IPS-18a (cell line): ENCODE data around the gene CCDC146.
"Not testable (repeated sequence)": the region's sequence is repeated elsewhere in the genome, so short reads cannot be mapped to it uniquely, and the experiment has no call there.

Experiments used
- H3K27ac ChIP-seq: one replicate; pipeline ENCODE4 v1.5.1; 2013; ENCODE audit warnings: low read length
- H3K27me3 ChIP-seq: one replicate; pipeline ENCODE4 v1.6.1; 2013; ENCODE audit warnings: mild to moderate bottlenecking, low read length; ENCODE audit not compliant: control insufficient read depth, insufficient read depth
- H3K36me3 ChIP-seq: one replicate; pipeline ENCODE4 v1.6.1; 2013; ENCODE audit warnings: low read depth, low read length; ENCODE audit not compliant: control insufficient read depth
- H3K4me1 ChIP-seq: one replicate; pipeline ENCODE4 v1.6.1; 2013; ENCODE audit warnings: low read depth, low read length; ENCODE audit not compliant: control insufficient read depth
- H3K4me3 ChIP-seq: one replicate; pipeline ENCODE4 v1.5.1; 2013; ENCODE audit warnings: low read length
- H3K9ac ChIP-seq: one replicate; pipeline ENCODE4 v1.6.1; 2013; ENCODE audit warnings: mild to moderate bottlenecking, low read length, moderate library complexity
- H3K9me3 ChIP-seq: one replicate; pipeline ENCODE4 v1.6.1; 2013; ENCODE audit warnings: low read depth, low read length; ENCODE audit not compliant: control insufficient read depth

Gene CCDC146

DNA sequence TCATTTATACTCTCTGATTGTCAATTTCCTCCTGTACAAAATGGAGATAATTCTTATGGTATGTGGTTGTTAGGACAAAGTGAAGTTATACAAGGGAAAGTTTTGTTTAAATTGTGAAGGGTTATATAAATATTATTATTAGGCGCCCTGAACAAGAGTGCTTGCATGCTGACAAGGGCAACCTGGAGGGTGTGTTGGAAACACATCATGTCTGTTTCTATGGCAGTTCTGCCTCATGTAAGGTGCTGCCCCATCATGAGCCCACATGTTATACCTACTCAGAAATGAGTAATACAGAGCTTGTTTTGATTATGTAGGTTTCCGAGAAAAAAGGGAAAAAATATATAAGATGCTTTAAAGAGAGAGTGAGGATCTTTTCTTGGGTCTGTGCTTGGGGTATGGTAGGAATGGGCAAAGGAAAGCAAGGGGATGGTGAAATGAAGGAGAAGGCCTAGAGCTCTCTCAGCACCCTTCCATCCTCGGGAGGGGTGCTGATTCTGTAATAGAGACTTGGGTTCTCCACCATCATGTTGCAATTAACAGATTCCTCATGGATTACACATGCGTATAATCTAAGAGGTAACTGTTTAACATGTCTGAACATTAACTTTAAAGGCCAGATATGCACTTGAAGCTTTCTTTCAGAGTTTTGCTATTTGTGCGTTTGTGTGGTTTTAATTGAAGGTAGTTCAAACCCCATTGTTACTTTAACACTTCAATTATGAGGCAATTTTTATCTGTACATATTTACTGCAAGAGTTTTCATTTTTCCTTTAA lies 33.4 kb downstream of the CCDC146 start:
- H3K27ac ChIP-seq, H3K4me3 ChIP-seq, H3K9ac ChIP-seq: not testable (repeated sequence)

DNA sequence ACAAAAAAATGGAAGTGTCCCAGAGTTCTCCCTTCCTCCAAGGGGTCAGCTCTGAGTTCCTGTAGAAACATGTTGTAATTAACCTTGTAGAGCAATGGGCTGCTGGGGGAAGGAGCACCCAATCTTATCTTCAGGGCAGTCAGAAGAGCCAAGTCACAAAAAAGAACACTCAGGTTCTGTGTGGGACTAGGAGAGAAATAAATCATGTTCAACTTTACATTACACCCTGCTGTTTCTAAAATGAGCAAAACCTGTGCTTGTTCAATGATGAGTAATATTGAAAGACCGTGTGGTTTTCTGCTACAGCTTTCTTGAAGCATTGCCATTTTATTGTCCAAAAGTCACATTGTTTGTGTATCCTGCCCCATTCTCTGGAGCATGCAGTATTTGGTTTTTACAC lies 34.6 kb downstream of the CCDC146 start:
- H3K27me3 ChIP-seq, H3K36me3 ChIP-seq, H3K4me3 ChIP-seq, H3K27ac ChIP-seq, H3K9me3 ChIP-seq, H3K9ac ChIP-seq, H3K4me1 ChIP-seq: not testable (repeated sequence)

More for the DNA sequence above, 33.4 kb downstream of the CCDC146 start:
- not testable (repeated sequence) for H3K9me3 ChIP-seq, H3K36me3 ChIP-seq, H3K4me1 ChIP-seq, H3K27me3 ChIP-seq

DNA sequence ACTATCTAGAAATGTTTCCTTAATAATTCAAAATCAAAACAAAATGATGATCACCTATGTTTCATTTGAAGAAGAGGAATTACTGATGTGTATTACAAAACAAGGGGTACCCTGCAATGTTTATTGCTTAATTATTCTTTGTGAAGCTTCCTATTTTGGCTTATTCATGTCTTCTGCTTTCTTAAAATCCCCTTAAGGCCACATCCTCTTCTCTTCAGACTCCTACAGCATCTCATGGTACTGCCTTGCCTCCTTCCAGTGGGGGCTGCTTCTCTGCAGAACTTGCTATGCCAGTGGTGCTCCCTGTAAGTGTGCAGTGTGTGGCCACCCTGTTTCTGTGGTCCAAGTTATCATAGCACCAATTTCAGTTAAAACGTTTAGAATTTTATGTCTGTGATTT lies 35.0 kb downstream of the CCDC146 start:
- Histone ChIP-seq H3K27ac (no peak overlapping the region), H3K36me3 (no peaks in the 10 kb centered on the region), H3K9ac (no peak overlapping the region), H3K27me3 (no peaks in the 10 kb centered on the region), H3K9me3 (no peaks in the 10 kb centered on the region), H3K4me3 (no peak overlapping the region), H3K4me1 (no peaks in the 10 kb centered on the region)

DNA sequence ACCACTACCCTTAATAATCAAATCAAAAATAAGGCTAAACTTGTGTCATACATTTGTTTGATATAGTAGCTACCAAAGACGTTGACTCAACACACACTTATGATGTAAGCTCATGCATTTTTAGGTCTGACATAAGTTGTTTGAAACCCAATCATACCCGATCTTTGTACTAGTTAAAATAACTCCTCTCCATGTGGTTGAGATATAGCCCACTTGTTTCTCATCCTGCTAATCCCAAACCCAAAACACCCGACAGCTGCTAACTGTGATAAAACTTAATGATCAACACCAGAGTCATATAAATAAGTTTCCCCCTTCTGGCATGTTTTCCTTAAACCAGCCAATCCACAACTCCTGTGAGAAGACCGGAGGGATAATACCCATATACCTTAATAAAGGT lies 48.7 kb downstream of the CCDC146 start:
- H3K27me3 ChIP-seq, H3K4me1 ChIP-seq, H3K9me3 ChIP-seq, H3K9ac ChIP-seq, H3K4me3 ChIP-seq, H3K27ac ChIP-seq, H3K36me3 ChIP-seq: not testable (repeated sequence)

DNA sequence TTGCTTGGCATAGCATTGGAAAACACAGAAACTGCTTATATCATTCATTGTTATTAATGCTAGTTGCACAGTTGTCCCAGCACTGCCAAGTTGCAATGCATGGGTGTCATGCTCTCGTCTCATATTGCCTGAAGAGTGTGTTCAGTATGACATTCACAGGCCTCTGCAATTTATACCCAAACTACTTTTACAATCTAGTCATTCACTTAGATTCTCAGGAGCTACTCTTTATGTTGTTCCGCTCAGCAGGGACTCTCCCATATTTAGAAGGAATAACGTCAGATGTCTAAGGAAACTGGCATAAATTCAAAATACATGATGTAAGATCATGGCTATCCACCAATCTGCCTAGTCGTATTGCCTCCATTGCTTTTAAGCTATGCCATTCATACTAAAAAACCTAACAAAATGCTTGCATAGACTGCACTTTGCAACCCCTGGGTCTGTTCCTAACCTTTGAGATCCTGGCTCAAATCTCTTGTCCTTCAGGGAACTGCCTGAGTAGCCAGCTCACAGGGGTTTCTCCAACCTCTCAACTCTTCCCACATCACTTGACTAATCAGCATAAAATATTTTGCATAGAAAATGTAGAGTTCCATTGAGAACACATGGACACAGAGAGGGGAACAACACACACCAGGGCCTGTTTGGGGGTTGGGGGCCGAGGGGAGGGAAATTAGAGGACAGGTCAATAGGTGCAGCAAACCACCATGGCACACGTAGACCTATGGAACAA lies 50.2 kb downstream of the CCDC146 start:
- H3K9ac ChIP-seq, H3K27me3 ChIP-seq, H3K4me1 ChIP-seq, H3K27ac ChIP-seq, H3K4me3 ChIP-seq, H3K9me3 ChIP-seq, H3K36me3 ChIP-seq: not testable (repeated sequence)

DNA sequence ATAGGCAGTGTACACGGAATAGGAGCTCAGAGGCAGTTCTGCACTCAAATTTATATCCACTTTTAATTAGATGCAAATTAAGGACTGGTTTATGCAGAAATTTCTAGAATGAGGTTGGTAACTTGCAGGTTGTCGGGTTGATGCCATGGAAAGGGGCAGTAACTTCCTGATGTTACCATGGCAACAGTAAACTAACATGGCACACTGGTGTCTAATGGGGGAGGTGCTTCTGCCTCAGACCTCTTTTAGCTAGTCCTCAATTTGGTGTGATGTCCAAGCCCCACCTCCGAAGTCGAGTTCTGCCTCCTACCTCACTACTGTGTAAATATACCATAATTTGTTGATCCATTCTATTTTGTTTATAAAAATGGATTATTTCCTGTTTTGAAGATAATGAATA lies 52.0 kb downstream of the CCDC146 start:
- H3K27me3 ChIP-seq, H3K4me1 ChIP-seq, H3K9ac ChIP-seq: not testable (repeated sequence)

DNA sequence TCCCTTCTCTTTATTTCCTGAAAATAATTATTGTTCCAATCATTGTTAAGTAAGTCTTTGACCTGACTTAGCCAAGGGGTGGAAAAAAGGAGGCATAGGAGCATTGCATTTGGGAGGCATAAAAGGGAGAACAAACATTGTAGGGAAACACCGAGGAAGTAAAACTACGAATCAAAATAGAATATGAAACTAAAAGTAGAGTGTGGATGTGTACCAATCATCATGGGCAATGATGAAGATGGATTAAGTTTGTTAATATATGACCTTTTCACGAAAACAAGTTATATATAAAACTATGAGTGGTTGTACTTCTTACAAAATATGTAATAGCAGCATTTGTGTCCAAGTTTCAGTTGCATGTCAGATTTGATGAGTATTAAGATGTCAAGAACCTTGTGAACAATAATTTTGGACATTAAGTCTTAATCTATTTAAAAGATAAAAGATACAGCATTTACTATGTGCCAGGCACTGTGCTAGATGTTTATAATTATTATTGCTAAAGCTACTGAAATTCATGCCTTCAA lies 52.9 kb downstream of the CCDC146 start:
- H3K9ac ChIP-seq, H3K27ac ChIP-seq, H3K27me3 ChIP-seq, H3K4me1 ChIP-seq, H3K36me3 ChIP-seq, H3K4me3 ChIP-seq, H3K9me3 ChIP-seq: not testable (repeated sequence)

More for the DNA sequence above, 52.0 kb downstream of the CCDC146 start:
- not testable (repeated sequence) for H3K4me3 ChIP-seq, H3K9me3 ChIP-seq, H3K36me3 ChIP-seq, H3K27ac ChIP-seq

DNA sequence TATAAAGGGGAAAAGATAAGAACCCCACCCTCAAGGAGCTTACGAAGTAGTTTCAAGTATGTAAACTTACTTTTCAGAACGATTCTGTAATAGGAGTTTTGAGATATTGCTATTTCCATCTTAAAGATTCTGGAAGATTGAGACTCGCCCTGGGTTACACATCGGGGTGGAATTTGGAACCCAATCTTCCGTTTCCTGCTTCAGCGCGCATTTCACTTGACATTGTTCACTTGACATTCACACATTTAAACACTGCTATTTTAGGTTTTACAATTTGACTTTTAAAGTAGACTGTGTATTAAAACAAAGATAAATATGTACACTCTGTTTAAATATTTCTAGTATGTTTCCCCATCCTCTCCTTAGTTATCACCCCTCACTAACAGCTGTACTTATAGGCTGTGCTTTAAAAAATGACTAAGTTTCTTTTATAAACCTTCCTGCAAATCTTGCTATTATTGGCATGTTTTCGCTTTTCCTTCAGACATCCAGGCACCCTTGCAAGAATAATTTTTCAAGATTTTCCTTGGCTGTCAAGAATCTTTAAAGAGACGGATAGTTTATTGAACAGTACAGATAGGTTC lies 55.0 kb downstream of the CCDC146 start:
- H3K9ac ChIP-seq, H3K9me3 ChIP-seq, H3K27ac ChIP-seq, H3K4me3 ChIP-seq, H3K27me3 ChIP-seq, H3K36me3 ChIP-seq, H3K4me1 ChIP-seq: not testable (repeated sequence)

DNA sequence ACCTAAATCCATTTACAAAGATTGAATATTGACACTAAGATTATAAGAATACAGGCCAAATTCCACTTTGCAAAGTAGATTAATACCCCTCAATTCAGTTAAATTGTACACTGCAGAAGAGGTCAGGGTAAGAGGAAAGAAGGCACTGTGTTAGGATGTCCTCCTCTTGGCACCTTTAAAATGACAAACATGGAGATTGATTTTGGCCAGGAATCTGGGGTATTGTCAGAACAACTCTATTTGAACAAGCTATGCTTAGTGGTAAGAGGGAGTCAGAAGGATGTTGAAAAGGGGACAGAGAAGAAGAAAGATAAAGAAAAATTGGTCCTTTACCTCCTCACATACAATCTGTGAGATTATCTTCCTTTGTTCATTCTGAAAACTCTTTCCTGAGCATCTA lies 55.6 kb downstream of the CCDC146 start:
- not testable (repeated sequence) for H3K9ac ChIP-seq, H3K36me3 ChIP-seq, H3K4me1 ChIP-seq, H3K4me3 ChIP-seq, H3K27me3 ChIP-seq, H3K27ac ChIP-seq, H3K9me3 ChIP-seq

DNA sequence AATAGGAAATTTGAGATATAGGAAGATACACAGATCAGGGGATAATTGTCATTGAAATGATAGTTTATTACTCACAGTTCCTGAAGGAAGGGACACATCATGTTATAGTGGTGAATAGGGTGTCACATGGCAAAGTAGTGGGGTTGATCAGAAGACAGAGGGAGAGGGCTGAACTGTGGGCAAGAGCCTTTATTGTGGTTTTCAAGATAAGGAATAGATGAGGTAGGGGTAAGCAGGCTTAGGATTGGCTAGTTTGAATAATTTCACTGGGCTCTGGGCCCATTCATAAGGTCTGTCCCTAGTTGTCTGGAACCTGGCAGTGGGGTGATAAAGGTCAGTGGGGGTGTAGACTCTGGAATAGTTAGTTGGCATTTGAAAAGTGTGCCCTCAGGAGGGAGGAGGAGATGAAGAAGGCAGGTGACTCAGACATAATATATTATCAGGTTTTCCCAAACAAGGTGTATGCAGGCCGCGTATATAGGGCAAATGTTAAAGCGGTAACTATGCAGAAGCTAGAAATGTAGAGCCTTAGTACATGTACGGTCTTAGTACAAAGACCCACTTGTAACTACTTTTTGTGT lies 58.7 kb downstream of the CCDC146 start:
- Histone ChIP-seq H3K36me3 (no peaks in the 10 kb centered on the region), H3K9ac (no peak overlapping the region), H3K4me3 (no peak overlapping the region)

DNA sequence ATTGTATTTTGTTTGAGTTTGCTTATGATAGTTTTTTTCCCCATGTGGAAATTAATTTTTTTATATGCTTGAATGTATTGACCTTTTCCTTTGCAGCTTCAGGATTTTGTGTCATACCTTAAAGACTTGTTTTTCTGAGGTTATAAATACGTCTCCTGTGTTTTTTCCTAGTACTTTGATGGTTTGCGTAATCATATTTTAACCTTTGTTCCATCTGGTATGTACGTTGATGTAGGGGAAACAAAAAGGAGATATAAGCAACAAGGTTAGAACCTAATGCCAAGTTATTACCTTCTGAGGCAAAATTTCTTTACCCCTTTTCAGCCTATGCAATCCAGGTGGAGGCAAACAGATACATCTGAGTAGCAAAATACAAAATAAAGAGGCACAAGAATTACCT lies 59.3 kb downstream of the CCDC146 start:
- H3K4me1 ChIP-seq: no peaks in the 10 kb centered on the region
- H3K36me3 ChIP-seq: no peaks in the 10 kb centered on the region
- H3K27ac ChIP-seq: no peak overlapping the region
- no peak overlapping the region for H3K9ac ChIP-seq
- no peaks in the 10 kb centered on the region for H3K27me3 ChIP-seq
- H3K4me3 ChIP-seq: no peak overlapping the region
- H3K9me3 ChIP-seq: no peaks in the 10 kb centered on the region

More for the DNA sequence above, 58.7 kb downstream of the CCDC146 start:
- Histone ChIP-seq H3K9me3 (no peaks in the 10 kb centered on the region), H3K27me3 (no peaks in the 10 kb centered on the region), H3K27ac (no peak overlapping the region), H3K4me1 (no peaks in the 10 kb centered on the region)
